ACC112 (cell line): Measurements from ENCODE around the gene HDAC9.
"Not testable (repeated sequence)": the region's sequence is repeated elsewhere in the genome, so short reads cannot be mapped to it uniquely, and the experiment has no call there.

Source experiments
- H2AFZ ChIP-seq: fragments of 200-600 bp; sonication (generic); one replicate; pipeline ENCODE4 v1.6.0; 2017; ENCODE audit warnings: antibody characterized with exemption, low read length; ENCODE audit not compliant: unreplicated experiment
- H3K27ac ChIP-seq: fragments of 200-600 bp; sonication (generic); 2 replicates; pipeline ENCODE4 v1.5.1; 2014; ENCODE audit warnings: low read depth, mild to moderate bottlenecking, antibody characterized with exemption, low read length, moderate library complexity
- H3K27me3 ChIP-seq: fragments of 200-600 bp; sonication (generic); 2 replicates; pipeline ENCODE4 v1.6.1; 2014; ENCODE audit warnings: mild to moderate bottlenecking, antibody characterized with exemption, low read length, moderate library complexity, mixed read lengths; ENCODE audit not compliant: insufficient read depth
- H3K36me3 ChIP-seq: fragments of 200-600 bp; sonication (generic); 2 replicates; pipeline ENCODE4 v1.6.1; 2016; ENCODE audit warnings: mild to moderate bottlenecking, antibody characterized with exemption, low read length, moderate library complexity, mixed read lengths; ENCODE audit not compliant: insufficient read depth
- H3K4me1 ChIP-seq: fragments of 200-600 bp; sonication (generic); one replicate; pipeline ENCODE4 v1.6.1; 2016; ENCODE audit warnings: low read length, mixed read lengths; ENCODE audit not compliant: insufficient read depth, unreplicated experiment, control insufficient read depth
- H3K4me3 ChIP-seq: fragments of 200-600 bp; sonication (generic); 2 replicates; pipeline ENCODE4 v1.5.1; 2014; ENCODE audit warnings: mild to moderate bottlenecking, low read depth, low read length
- H3K79me2 ChIP-seq: fragments of 200-600 bp; sonication (generic); one replicate; pipeline ENCODE4 v1.6.0; 2016; ENCODE audit warnings: low read length; ENCODE audit not compliant: control insufficient read depth, unreplicated experiment, insufficient read depth

HDAC9 gene

GRCh38 chr7:18708204-18708603 lies 212.7 kb downstream of the HDAC9 start:
- no peaks in the 10 kb centered on the region for H3K27me3 ChIP-seq
- no peak overlapping the region for H3K27ac ChIP-seq
- no peaks in the 10 kb centered on the region for H3K79me2 ChIP-seq
- no peak overlapping the region for H2AFZ ChIP-seq
- H3K4me3 ChIP-seq = no peak overlapping the region
- H3K4me1 ChIP-seq = no peaks in the 10 kb centered on the region
- no peaks in the 10 kb centered on the region for H3K36me3 ChIP-seq

- H3K36me3 ChIP-seq = no peaks in the 10 kb centered on the region
- no peaks in the 10 kb centered on the region for H3K27me3 ChIP-seq
- H2AFZ ChIP-seq = no peak overlapping the region
- H3K4me3 ChIP-seq = no peak overlapping the region
- no peak overlapping the region for H3K27ac ChIP-seq
- no peaks in the 10 kb centered on the region for H3K79me2 ChIP-seq
- no peaks in the 10 kb centered on the region for H3K4me1 ChIP-seq
Measured at GRCh38 chr7:18715988-18716387, 220.4 kb downstream of the HDAC9 start.

- no peak overlapping the region for H2AFZ ChIP-seq
Measured at GRCh38 chr7:18721429-18721828, 225.9 kb downstream of the HDAC9 start.

GRCh38 chr7:18724318-18724717 lies 228.8 kb downstream of the HDAC9 start:
- H3K27ac ChIP-seq = no peak overlapping the region
- H3K4me3 ChIP-seq = no peak overlapping the region
- no peak overlapping the region for H2AFZ ChIP-seq
- H3K27me3 ChIP-seq = no peaks in the 10 kb centered on the region
- H3K79me2 ChIP-seq = no peaks in the 10 kb centered on the region
- H3K36me3 ChIP-seq = no peaks in the 10 kb centered on the region
- H3K4me1 ChIP-seq = no peaks in the 10 kb centered on the region

More at GRCh38 chr7:18721429-18721828, 225.9 kb downstream of the HDAC9 start:
- no peak overlapping the region for H3K4me3 ChIP-seq
- no peaks in the 10 kb centered on the region for H3K27me3 ChIP-seq
- no peaks in the 10 kb centered on the region for H3K36me3 ChIP-seq
- no peaks in the 10 kb centered on the region for H3K79me2 ChIP-seq
- no peak overlapping the region for H3K27ac ChIP-seq
- H3K4me1 ChIP-seq = no peaks in the 10 kb centered on the region

GRCh38 chr7:18727115-18727870 lies 231.7 kb downstream of the HDAC9 start:
- Histone ChIP-seq H3K36me3 (no peaks in the 10 kb centered on the region), H3K4me1 (no peaks in the 10 kb centered on the region), H3K27ac (no peak overlapping the region), H3K79me2 (no peaks in the 10 kb centered on the region), H3K4me3 (no peak overlapping the region), H2AFZ (no peak overlapping the region), H3K27me3 (no peaks in the 10 kb centered on the region)

- H3K79me2 ChIP-seq, H2AFZ ChIP-seq, H3K27me3 ChIP-seq, H3K4me1 ChIP-seq, H3K4me3 ChIP-seq, H3K27ac ChIP-seq, H3K36me3 ChIP-seq: not testable (repeated sequence)
Measured at GRCh38 chr7:18736012-18736411, 240.5 kb downstream of the HDAC9 start.

- Histone ChIP-seq H3K79me2 (no peaks in the 10 kb centered on the region), H3K27me3 (no peaks in the 10 kb centered on the region), H3K36me3 (no peaks in the 10 kb centered on the region), H3K27ac (no peak overlapping the region), H3K4me3 (no peak overlapping the region), H2AFZ (no peak overlapping the region), H3K4me1 (no peaks in the 10 kb centered on the region)
Measured at GRCh38 chr7:18740579-18740988, 245.0 kb downstream of the HDAC9 start.

- no peaks in the 10 kb centered on the region; the same call in 1 of the 2 replicates for H3K36me3 ChIP-seq
- H3K79me2 ChIP-seq = no peaks in the 10 kb centered on the region
- H2AFZ ChIP-seq = peak overlapping the region; percentile 27
- H3K4me3 ChIP-seq = peak overlapping the region; percentile 45
- no peaks in the 10 kb centered on the region for H3K27me3 ChIP-seq
- H3K4me1 ChIP-seq = peaks cover 18% of the 10 kb centered on the region
- peak overlapping the region; percentile 78 for H3K27ac ChIP-seq
Measured at GRCh38 chr7:18753972-18754610, 258.5 kb downstream of the HDAC9 start.

- H3K27ac ChIP-seq = peak overlapping the region; percentile 78
- H3K27me3 ChIP-seq = no peaks in the 10 kb centered on the region
- no peaks in the 10 kb centered on the region for H3K79me2 ChIP-seq
- H3K4me3 ChIP-seq = peak overlapping the region; percentile 45
- H3K36me3 ChIP-seq = no peaks in the 10 kb centered on the region
- peak overlapping the region; percentile 17 for H2AFZ ChIP-seq
- H3K4me1 ChIP-seq = peaks cover 18% of the 10 kb centered on the region
Measured at GRCh38 chr7:18754766-18755165, 259.2 kb downstream of the HDAC9 start.

- Histone ChIP-seq H3K79me2 (no peaks in the 10 kb centered on the region), H3K4me1 (peaks cover 18% of the 10 kb centered on the region), H3K27ac (no peak overlapping the region), H3K4me3 (no peak overlapping the region), H3K27me3 (no peaks in the 10 kb centered on the region), H2AFZ (no peak overlapping the region), H3K36me3 (no peaks in the 10 kb centered on the region)
Measured at GRCh38 chr7:18755793-18756192, 260.2 kb downstream of the HDAC9 start.
